ENCODE measurements around the gene TRAPPC12.
"Not testable (repeated sequence)": the region's sequence is repeated elsewhere in the genome, so short reads cannot be mapped to it uniquely, and the experiment has no call there.

TRAPPC12 gene

DNA sequence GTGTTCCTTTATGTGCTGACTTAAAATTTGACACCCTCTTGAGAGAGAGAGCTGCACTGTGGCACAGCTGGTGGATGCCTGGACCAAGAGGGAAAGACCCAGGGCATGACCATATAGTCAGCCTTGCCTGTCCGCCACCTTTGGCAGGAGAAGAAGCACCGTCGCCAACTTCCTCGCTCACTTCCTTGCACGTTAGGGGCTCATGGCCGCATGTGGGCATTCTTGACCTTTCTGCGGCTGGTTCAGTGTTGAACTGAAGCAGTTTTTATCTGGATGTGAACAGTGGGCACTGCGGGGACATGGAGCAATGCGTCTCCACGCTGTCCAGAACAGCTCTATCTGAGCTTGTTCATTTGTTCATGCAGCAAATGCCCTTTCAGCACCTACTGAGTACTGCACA, 66.9 kb downstream of the TRAPPC12 start:
- Histone ChIP-seq H3K36me3 (ENCODE audit: control insufficient read depth, insufficient read depth, low read length) (peaks cover 60% of the 10 kb centered on the region), H3K4me1 (ENCODE audit: control insufficient read depth, insufficient read depth, low read length) (peaks cover 4% of the 10 kb centered on the region; the same call in 1 of the 2 replicates), H3K4me3 (ENCODE audit: low read depth, low read length) (no peak overlapping the region)

DNA sequence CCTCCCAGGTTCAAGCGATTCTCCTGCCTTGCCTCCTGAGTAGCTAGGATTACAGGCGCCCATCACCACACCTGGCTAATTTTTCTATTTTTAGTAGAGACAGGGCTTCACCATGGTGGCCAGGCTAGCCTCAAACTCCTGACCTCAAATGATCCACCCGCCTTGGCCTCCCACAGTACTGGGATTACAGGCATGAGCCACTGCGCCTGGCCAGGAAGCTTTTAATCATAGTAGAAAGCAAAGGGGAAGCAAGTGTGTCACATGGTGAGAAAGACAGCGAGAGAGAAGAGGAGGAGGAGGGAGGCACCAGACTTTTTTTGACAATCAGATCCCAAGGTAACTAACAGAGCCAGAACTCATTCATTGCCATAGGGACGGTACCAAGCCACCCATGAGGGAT, 67.7 kb downstream of the TRAPPC12 start:
- H3K4me1 ChIP-seq (ENCODE audit: control insufficient read depth, insufficient read depth, low read length); H3K4me3 ChIP-seq (ENCODE audit: low read depth, low read length); H3K9ac ChIP-seq (ENCODE audit: low read length); H3K9me3 ChIP-seq (ENCODE audit: control insufficient read depth, insufficient read depth, low read depth, low read length); H3K27ac ChIP-seq (ENCODE audit: low read depth, low read length); H3K27me3 ChIP-seq (ENCODE audit: control insufficient read depth, insufficient read depth, low read length): not testable (repeated sequence)
- peaks cover 60% of the 10 kb centered on the region for H3K36me3 ChIP-seq (ENCODE audit: control insufficient read depth, insufficient read depth, low read length)

More for the DNA sequence above, 66.9 kb downstream of the TRAPPC12 start:
- no peak overlapping the region for H3K9ac ChIP-seq (ENCODE audit: low read length)
- H3K9me3 ChIP-seq (ENCODE audit: control insufficient read depth, insufficient read depth, low read depth, low read length) = no peaks in the 10 kb centered on the region
- H3K27me3 ChIP-seq (ENCODE audit: control insufficient read depth, insufficient read depth, low read length) = no peaks in the 10 kb centered on the region
- H3K27ac ChIP-seq (ENCODE audit: low read depth, low read length) = no peak overlapping the region

DNA sequence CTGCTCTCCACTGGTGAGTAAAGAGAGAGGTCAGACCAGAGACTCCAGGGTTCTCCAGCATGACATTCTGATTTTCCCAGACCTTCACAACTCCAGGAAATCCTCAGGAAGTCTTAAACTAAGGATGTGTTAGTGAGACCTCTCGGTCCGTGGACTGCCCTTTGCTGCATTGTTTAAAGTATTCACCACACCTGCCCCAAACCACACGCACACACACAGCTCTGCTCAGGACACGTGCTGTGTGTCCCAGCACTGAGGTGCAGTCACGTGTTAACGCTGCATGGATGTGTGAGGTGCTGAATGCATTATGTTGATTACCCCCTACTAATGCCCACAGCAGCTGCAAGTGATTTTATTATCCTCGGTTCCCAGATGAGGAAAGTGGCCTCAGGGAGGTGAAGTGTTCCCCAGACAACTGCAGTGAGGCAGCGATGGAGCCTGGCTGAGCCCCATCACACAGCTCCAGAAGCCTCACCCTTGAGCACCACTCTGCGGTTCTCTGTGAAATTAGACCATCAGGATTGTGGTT, 68.4 kb downstream of the TRAPPC12 start:
- Histone ChIP-seq H3K27me3 (ENCODE audit: control insufficient read depth, insufficient read depth, low read length) (no peaks in the 10 kb centered on the region), H3K9me3 (ENCODE audit: control insufficient read depth, insufficient read depth, low read depth, low read length) (no peaks in the 10 kb centered on the region), H3K27ac (ENCODE audit: low read depth, low read length) (no peak overlapping the region), H3K4me3 (ENCODE audit: low read depth, low read length) (no peak overlapping the region), H3K9ac (ENCODE audit: low read length) (no peak overlapping the region), H3K36me3 (ENCODE audit: control insufficient read depth, insufficient read depth, low read length) (peaks cover 60% of the 10 kb centered on the region), H3K4me1 (ENCODE audit: control insufficient read depth, insufficient read depth, low read length) (peaks cover 4% of the 10 kb centered on the region; the same call in 1 of the 2 replicates)

DNA sequence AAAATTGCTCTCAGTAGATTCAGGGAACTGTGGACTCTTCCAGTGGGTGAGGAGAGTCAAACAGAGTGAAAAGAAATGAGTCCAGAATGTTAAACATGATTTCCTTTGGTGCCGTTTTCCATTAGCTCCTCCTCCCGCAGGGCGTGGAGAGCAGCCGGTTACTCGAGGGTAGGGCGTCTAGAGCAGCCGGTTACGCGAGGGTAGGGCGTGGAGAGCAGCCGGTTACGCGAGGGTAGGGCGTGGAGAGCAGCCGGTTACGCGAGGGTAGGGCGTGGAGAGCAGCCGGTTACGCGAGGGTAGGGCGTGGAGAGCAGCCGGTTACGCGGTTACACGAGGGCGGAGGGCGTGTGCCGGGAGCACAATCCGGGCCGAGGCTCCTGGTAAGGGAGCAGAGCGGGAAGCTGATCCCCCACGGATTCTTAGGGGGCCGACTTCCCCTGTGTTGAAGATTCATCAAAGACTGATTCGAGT, 69.0 kb downstream of the TRAPPC12 start:
- H3K36me3 ChIP-seq (ENCODE audit: control insufficient read depth, insufficient read depth, low read length) = peaks cover 65% of the 10 kb centered on the region
- H3K4me1 ChIP-seq (ENCODE audit: control insufficient read depth, insufficient read depth, low read length); H3K9me3 ChIP-seq (ENCODE audit: control insufficient read depth, insufficient read depth, low read depth, low read length); H3K27me3 ChIP-seq (ENCODE audit: control insufficient read depth, insufficient read depth, low read length); H3K9ac ChIP-seq (ENCODE audit: low read length); H3K27ac ChIP-seq (ENCODE audit: low read depth, low read length); H3K4me3 ChIP-seq (ENCODE audit: low read depth, low read length): not testable (repeated sequence)

DNA sequence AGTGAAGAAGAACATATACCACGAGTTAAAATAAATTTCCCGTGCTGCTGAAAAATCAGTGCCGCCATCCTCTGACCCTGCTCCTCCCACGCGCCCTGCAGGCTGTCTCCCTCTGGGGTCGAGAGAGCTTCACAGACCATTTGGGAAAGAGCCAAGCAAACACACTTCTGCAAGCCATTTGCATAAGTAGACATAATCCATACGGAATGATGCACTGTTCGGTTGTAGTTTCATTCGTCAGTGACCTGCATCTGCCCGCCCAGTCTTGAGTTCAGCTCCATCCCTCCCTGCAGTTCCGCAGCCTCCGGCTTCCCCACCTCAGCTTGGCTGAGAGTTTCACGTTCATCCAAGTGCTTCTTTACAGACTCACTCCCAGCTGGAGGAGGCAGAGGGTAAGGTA, 69.6 kb downstream of the TRAPPC12 start:
- H3K9me3 ChIP-seq (ENCODE audit: control insufficient read depth, insufficient read depth, low read depth, low read length) = no peaks in the 10 kb centered on the region

DNA sequence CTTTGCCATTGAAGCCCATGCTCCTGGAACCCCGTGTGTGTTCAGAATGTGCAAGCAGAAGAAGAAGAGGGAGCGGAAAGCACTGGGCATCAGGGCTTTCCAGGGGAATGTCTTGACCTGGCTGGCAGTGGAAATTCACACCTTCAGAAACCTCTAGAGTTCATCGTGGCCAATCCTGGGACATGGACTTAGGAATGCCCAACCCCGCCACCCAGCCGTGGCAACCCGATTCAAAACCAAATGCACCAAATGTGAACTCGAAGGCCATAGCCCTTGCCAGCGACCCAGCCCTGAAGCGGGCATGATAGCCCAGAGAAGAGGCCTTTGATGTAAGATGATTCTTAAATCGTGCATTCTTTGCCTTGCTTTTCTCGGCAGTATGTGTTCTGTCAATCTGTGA, 70.4 kb downstream of the TRAPPC12 start:
- Histone ChIP-seq H3K4me3 (ENCODE audit: low read depth, low read length) (no peak overlapping the region), H3K27ac (ENCODE audit: low read depth, low read length) (no peak overlapping the region), H3K27me3 (ENCODE audit: control insufficient read depth, insufficient read depth, low read length) (no peaks in the 10 kb centered on the region), H3K36me3 (ENCODE audit: control insufficient read depth, insufficient read depth, low read length) (peaks cover 52% of the 10 kb centered on the region), H3K9ac (ENCODE audit: low read length) (no peak overlapping the region), H3K9me3 (ENCODE audit: control insufficient read depth, insufficient read depth, low read depth, low read length) (no peaks in the 10 kb centered on the region), H3K4me1 (ENCODE audit: control insufficient read depth, insufficient read depth, low read length) (peaks cover 4% of the 10 kb centered on the region; the same call in 1 of the 2 replicates)

More for the DNA sequence above, 69.6 kb downstream of the TRAPPC12 start:
- Histone ChIP-seq H3K36me3 (ENCODE audit: control insufficient read depth, insufficient read depth, low read length) (peaks cover 59% of the 10 kb centered on the region), H3K27me3 (ENCODE audit: control insufficient read depth, insufficient read depth, low read length) (no peaks in the 10 kb centered on the region), H3K27ac (ENCODE audit: low read depth, low read length) (no peak overlapping the region), H3K4me3 (ENCODE audit: low read depth, low read length) (no peak overlapping the region), H3K9ac (ENCODE audit: low read length) (no peak overlapping the region), H3K4me1 (ENCODE audit: control insufficient read depth, insufficient read depth, low read length) (peaks cover 4% of the 10 kb centered on the region; the same call in 1 of the 2 replicates)

DNA sequence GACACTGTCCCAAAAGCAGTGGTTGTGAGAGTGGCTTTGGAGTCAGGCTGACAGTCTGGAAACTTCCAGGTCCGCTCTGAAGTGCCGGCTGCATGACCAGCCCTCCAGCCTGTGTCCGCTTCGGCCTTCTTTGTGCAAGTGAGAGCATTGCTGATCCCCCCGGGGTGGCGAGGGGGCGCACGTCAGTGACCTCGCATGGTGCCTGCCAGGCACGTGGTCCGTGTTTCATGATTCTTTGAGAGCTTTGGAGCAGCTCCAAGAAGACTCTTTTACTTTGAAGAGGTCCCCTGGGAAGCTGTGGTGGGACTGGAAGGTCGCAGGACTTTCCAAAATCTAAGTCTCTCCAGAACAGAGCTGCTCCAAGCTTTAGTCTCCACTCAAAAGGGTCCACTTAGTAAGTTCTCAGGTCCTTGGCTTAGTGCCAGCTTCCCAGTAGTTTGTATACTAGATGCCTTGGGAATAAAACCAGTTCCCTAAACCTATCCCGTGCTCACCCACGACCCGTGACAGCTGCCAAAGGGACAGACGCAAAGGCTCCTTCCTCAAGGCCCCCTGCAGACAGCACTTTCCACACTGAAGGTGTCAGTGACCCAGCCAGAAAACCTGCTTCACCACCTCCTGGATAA, 71.0 kb downstream of the TRAPPC12 start:
- no peak overlapping the region for H3K4me3 ChIP-seq (ENCODE audit: low read depth, low read length)
- H3K9ac ChIP-seq (ENCODE audit: low read length) = no peak overlapping the region
- peaks cover 46% of the 10 kb centered on the region for H3K36me3 ChIP-seq (ENCODE audit: control insufficient read depth, insufficient read depth, low read length)
- H3K27ac ChIP-seq (ENCODE audit: low read depth, low read length) = no peak overlapping the region
- no peaks in the 10 kb centered on the region for H3K27me3 ChIP-seq (ENCODE audit: control insufficient read depth, insufficient read depth, low read length)
- H3K9me3 ChIP-seq (ENCODE audit: control insufficient read depth, insufficient read depth, low read depth, low read length) = no peaks in the 10 kb centered on the region
- H3K4me1 ChIP-seq (ENCODE audit: control insufficient read depth, insufficient read depth, low read length) = peaks cover 4% of the 10 kb centered on the region; the same call in 1 of the 2 replicates

DNA sequence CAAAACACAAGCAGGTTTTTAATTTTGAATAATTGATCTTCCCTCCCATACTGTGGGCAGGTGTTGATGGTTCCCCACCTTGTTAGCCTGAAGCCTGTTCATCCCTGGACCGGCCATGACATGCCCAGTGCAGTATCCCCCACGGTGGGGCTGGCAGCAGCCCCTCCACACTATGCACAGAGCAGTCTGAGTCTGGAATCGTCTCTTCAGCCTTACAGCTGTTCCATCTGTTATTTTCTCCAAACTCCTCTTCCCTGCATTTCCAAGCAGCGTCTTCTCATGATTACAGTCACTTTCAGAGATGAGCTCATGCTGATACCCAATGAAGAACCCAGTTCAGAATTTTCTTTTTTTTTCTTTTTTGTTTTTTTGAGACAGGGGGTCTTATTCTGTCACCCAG, 71.7 kb downstream of the TRAPPC12 start:
- H3K27me3 ChIP-seq (ENCODE audit: control insufficient read depth, insufficient read depth, low read length) = no peaks in the 10 kb centered on the region
- H3K27ac ChIP-seq (ENCODE audit: low read depth, low read length) = no peak overlapping the region
- no peak overlapping the region for H3K4me3 ChIP-seq (ENCODE audit: low read depth, low read length)
- peaks cover 44% of the 10 kb centered on the region for H3K36me3 ChIP-seq (ENCODE audit: control insufficient read depth, insufficient read depth, low read length)
- H3K9me3 ChIP-seq (ENCODE audit: control insufficient read depth, insufficient read depth, low read depth, low read length) = no peaks in the 10 kb centered on the region
- peaks cover 4% of the 10 kb centered on the region; the same call in 1 of the 2 replicates for H3K4me1 ChIP-seq (ENCODE audit: control insufficient read depth, insufficient read depth, low read length)
- H3K9ac ChIP-seq (ENCODE audit: low read length) = no peak overlapping the region

DNA sequence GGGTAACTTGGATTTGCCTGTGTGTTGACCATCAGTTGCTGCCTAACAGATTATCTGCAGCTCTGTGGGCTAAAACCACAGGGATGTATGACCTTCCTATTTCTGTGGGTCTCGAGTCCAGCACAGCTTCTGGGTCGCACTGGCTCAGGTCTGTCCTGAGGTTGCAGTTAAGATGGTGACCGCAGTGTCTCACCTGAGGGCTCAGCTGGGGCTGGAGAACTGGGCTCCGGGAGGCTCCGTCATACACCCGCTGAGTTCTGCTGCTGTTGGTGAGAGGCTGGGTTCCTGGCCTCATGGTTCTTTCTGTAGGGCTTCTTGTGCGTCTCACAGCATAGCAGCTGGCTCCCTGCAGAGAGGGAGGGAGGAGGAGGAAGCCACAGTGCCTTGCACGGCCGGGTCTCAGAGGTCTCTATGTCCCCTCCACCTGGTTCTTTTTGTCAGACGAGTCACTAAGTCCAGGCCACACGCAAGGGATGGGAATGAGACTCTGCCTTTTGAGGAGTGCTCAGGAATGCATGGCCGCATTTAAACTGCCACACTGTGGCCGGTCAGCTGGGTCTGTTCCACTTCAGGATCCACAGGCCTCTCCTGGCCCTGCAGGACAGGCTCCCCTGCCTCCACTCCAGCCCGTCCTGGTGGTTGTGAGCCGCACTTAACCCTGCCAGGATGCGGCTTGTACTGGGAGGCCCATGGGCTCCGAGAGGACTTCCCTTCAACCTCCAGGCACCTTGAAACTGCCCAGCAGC, 72.6 kb downstream of the TRAPPC12 start:
- Histone ChIP-seq H3K4me3 (ENCODE audit: low read depth, low read length) (no peak overlapping the region), H3K9ac (ENCODE audit: low read length) (no peak overlapping the region), H3K27ac (ENCODE audit: low read depth, low read length) (no peak overlapping the region), H3K36me3 (ENCODE audit: control insufficient read depth, insufficient read depth, low read length) (peaks cover 42% of the 10 kb centered on the region), H3K4me1 (ENCODE audit: control insufficient read depth, insufficient read depth, low read length) (peaks cover 4% of the 10 kb centered on the region; the same call in 1 of the 2 replicates), H3K9me3 (ENCODE audit: control insufficient read depth, insufficient read depth, low read depth, low read length) (no peaks in the 10 kb centered on the region), H3K27me3 (ENCODE audit: control insufficient read depth, insufficient read depth, low read length) (no peaks in the 10 kb centered on the region)

DNA sequence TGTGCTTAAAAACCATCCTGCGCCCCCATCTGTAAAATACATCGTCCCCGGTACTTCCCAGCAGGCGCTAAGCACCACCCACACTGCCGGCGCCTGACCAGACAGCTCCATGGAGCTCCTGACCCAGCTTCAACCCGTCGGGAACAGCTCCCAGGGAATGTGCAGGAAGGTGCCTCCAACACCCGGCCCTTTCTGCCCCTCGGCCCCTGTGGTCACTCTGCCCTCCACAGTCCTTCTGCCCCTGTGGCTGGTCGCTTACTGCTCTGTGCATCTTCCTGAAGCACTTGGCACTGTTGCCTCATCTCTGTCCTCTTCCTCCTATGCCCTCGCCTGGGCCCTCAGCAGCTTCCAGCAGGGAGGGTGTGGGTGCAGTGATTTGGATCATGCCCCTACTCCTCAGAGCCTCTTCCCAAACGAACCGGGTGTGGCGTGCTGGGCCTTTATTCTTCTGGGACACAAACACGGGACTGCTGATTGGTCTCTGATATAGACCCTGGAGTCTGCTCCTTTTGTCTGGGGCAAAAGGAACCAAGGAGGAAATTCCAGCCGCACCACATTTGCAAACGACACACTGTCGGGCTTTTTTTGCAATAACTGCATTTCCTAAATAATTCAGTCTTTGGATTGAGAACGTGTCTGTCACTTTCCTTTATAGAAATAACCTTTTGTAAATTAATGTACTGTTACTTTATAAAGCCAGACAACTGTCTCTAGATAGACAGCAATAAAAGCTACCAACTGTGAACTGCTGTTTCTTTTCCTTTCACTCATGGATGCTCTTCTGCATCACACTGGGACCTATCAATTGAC, 73.9 kb downstream of the TRAPPC12 start:
- Histone ChIP-seq H3K9me3 (ENCODE audit: control insufficient read depth, insufficient read depth, low read depth, low read length) (no peaks in the 10 kb centered on the region), H3K36me3 (ENCODE audit: control insufficient read depth, insufficient read depth, low read length) (peaks cover 44% of the 10 kb centered on the region), H3K4me1 (ENCODE audit: control insufficient read depth, insufficient read depth, low read length) (peaks cover 2% of the 10 kb centered on the region; the same call in 1 of the 2 replicates), H3K4me3 (ENCODE audit: low read depth, low read length) (no peak overlapping the region), H3K27ac (ENCODE audit: low read depth, low read length) (no peak overlapping the region), H3K27me3 (ENCODE audit: control insufficient read depth, insufficient read depth, low read length) (no peaks in the 10 kb centered on the region), H3K9ac (ENCODE audit: low read length) (no peak overlapping the region)
